Measurements from ENCODE around the gene NOSIP. TPM values are rescaled to one million over a fixed set of nuclear protein-coding genes. Genes with fewer than 3 reads are reported as not detected.
A peak's percentile ranks its signal among the peaks of the same experiment; 100 is the strongest.

The NOSIP gene
- total and polyA plus RNA-seq, 2 of the 4 experiments (the other 2 are of a cell fraction) = 118 to 138 TPM

- Histone ChIP-seq H2BK20ac (ENCODE audit: low read depth, low read length) (no peak overlapping the region), H3K14ac (replicated peaks; ENCODE audit: low read depth, low read length) (peak overlapping the region; percentile 93), H3K9me3 (ENCODE audit: control insufficient read depth, insufficient read depth, low read length) (no peaks in the 10 kb centered on the region), H3K9me1 (ENCODE audit: insufficient read depth, low read length) (no peaks in the 10 kb centered on the region), H3K9ac (ENCODE audit: low read depth, low read length) (peak overlapping the region; percentile 92), H4K91ac (ENCODE audit: insufficient read depth, low read depth, low read length) (peak overlapping the region; percentile 40), H3K23ac (ENCODE audit: low read depth, low read length) (peak overlapping the region; percentile 86), H3K27ac (ENCODE audit: insufficient read depth, low read length) (peak overlapping the region; percentile 91), H2BK5ac (ENCODE audit: low read depth, low read length, poor library complexity, severe bottlenecking) (peak overlapping the region; percentile 91), H3K18ac (ENCODE audit: low read depth, low read length) (peak overlapping the region; percentile 48), H2AFZ (replicated peaks; ENCODE audit: low read length, poor library complexity) (peak overlapping the region; percentile 86), H3K4ac (ENCODE audit: low read depth, low read length) (peak overlapping the region; percentile 95), H3K4me2 (ENCODE audit: low read depth, low read length) (peak overlapping the region; percentile 94), H3K56ac (ENCODE audit: extremely low read depth, insufficient read depth, low read length) (peak overlapping the region; percentile 66; the same call in 1 of the 2 replicates), H3K27me3 (ENCODE audit: control insufficient read depth, insufficient read depth, low read length) (no peaks in the 10 kb centered on the region), H4K8ac (ENCODE audit: low read depth in 2 of 2, low read length in 2 of 2) (peak overlapping the region; percentile 79 to 91), H3K4me1 (ENCODE audit: control insufficient read depth, insufficient read depth, low read length) (peaks cover 7% of the 10 kb centered on the region; the same call in 1 of the 2 replicates), H4K5ac (ENCODE audit: low read depth, low read length) (peak overlapping the region; percentile 69), H2BK120ac (ENCODE audit: low read depth, low read length) (peak overlapping the region; percentile 69), H2AK9ac (replicated peaks; ENCODE audit: low read depth, low read length, poor library complexity) (peak overlapping the region; percentile 95), H3K36me3 (ENCODE audit: control insufficient read depth, insufficient read depth, low read length) (peaks cover 11% of the 10 kb centered on the region), H2AK5ac (ENCODE audit: low read depth, low read length) (peak overlapping the region; percentile 80), H3K79me1 (ENCODE audit: low read depth in 1 of 2, low read length in 2 of 2) (peaks cover 6 to 27% of the 10 kb centered on the region in 2 experiments; a peak in 3 of 4 replicates), H4K20me1 (ENCODE audit: insufficient read depth, low read length) (peaks cover 25% of the 10 kb centered on the region), H3K4me3 (ENCODE audit: insufficient read depth, low read depth, low read length) (peak overlapping the region; percentile 97), H2BK15ac (ENCODE audit: low read depth, low read length) (peak overlapping the region; percentile 2; the same call in 1 of the 3 replicates)
- in situ Hi-C loops (cut with MboI; ENCODE audit: low sequenced_read_pairs) = no loop called here
- ChIA-PET CTCF (interaction anchor here (1.5 kb wide), 1 partner anchor 11 kb away, joined by 3 read pairs; no protein-coding TSS in a partner anchor), POLR2A (ENCODE audit: unreplicated experiment) (interaction anchor here (1.0 kb wide), 1 partner anchor 11 kb away, joined by 3 read pairs; no protein-coding TSS in a partner anchor)
- peak; percentile 85 for ATAC-seq (ENCODE audit: low read depth)
- TF ChIP-seq USF2 (IDR thresholded peaks at IDR 0.05; ENCODE audit: low read depth, low read length) (no peak; the same call in 1 of the 2 replicates), BHLHE40 (IDR thresholded peaks at IDR 0.05; ENCODE audit: low read depth, low read length) (0 out of 2 replicates have a peak, but pooled peaks have one; percentile 45), MAFK (IDR thresholded peaks at IDR 0.05; ENCODE audit: low read depth, low read length) (no peak), RCOR1 (IDR thresholded peaks at IDR 0.05; ENCODE audit: insufficient replicate concordance, low read length) (no peak), POLR2A (IDR thresholded peaks at IDR 0.05; ENCODE audit: low read depth, low read length) (peak; percentile 72), ELK1 (IDR thresholded peaks at IDR 0.05; ENCODE audit: borderline replicate concordance, low read depth, low read length) (no peak), CTCF (conservative IDR thresholded peaks at IDR 0.05; ENCODE audit: low read depth, low read length) (peak; percentile 10; the same call in 1 of the 2 replicates), FOS (IDR thresholded peaks at IDR 0.05; ENCODE audit: low read depth, low read length) (no peak), RAD21 (IDR thresholded peaks at IDR 0.05; ENCODE audit: low read length) (no peak; the same call in 1 of the 2 replicates), MXI1 (IDR thresholded peaks at IDR 0.05; ENCODE audit: borderline replicate concordance, low read depth, low read length) (peak; percentile 68), CHD1 (IDR thresholded peaks at IDR 0.05; ENCODE audit: low read depth, low read length) (no peak), SMC3 (IDR thresholded peaks at IDR 0.05; ENCODE audit: low read depth, low read length) (no peak), CEBPB (IDR thresholded peaks at IDR 0.05; ENCODE audit: low read depth, low read length) (no peak)
- dilution Hi-C loops (cut with HindIII; ENCODE audit: low sequenced_read_pairs, unreplicated experiment) = no loop called here
- no TSS peak for BruUV-seq (replicated peaks)
- WGBS, 2 experiments (ENCODE audit: extremely low coverage in 2 of 2, insufficient read length in 1 of 2) = 0% methylated on average over 23 of the region's 58 CpGs; no CpG with 5 or more reads in 1 of the 2 experiments
- intact Hi-C loops (cut with micrococcal nuclease) = loop anchor here (2.0 to 5.0 kb wide), 2 partner anchors 50 to 87 kb away; partner anchors contain the start of genes PRMT1 and RRAS
- DNase-seq = peak; percentile 95
Measured at GRCh38 chr19:49590071-49590970, 10.0 kb upstream of the NOSIP start.

Data from IMR-90 (cell line).